ENCODE data around the gene TEX26.

The TEX26 gene

DNA sequence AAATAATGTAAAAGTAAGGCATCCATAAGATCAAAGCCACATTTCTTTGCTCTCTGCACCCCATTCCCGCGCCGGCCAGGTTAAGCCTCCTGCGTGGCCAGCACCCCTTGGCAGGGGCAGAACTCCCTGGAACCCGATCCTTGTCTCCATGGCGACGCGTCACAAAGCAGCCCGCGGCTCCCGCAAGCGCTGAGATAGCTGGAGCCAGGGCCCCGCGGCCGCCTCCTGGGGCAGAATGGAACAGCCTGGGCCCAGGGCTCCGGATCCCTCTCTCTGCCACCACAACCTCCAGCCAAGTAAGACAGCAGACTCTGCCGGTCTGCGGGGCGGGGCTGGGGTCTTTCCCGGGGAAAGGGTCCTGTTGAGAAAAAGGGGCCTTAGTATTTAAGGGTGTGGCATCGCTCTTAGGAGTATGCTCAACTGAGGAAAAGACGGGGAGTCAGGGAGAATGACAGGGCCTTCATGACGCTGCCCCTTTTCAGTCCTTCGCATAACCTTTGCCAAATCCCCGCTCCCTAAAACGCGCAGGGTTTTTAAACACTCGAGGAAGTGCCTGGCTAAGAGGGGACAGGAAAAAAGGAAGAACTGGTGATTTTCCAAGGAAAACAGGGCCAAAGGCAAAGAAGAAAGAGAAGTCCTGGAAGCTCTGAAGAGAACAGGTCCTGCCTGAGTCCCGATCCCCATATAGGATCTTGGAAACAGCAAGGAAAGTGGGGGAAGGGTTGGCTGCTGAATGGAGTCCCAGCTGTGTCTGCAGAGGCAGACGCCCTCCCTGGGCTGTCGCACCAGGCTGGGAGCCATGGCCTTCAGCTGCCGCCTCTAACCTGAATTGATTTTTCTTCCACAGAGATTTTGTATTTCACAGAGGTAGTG lies at the start of gene TEX26:
TEX26 (plus strand) TSS at position 176 of the 873 bp plus-strand sequence; CDS start at position 236, 60 bp downstream.
- DNase-seq, result no peak

DNA sequence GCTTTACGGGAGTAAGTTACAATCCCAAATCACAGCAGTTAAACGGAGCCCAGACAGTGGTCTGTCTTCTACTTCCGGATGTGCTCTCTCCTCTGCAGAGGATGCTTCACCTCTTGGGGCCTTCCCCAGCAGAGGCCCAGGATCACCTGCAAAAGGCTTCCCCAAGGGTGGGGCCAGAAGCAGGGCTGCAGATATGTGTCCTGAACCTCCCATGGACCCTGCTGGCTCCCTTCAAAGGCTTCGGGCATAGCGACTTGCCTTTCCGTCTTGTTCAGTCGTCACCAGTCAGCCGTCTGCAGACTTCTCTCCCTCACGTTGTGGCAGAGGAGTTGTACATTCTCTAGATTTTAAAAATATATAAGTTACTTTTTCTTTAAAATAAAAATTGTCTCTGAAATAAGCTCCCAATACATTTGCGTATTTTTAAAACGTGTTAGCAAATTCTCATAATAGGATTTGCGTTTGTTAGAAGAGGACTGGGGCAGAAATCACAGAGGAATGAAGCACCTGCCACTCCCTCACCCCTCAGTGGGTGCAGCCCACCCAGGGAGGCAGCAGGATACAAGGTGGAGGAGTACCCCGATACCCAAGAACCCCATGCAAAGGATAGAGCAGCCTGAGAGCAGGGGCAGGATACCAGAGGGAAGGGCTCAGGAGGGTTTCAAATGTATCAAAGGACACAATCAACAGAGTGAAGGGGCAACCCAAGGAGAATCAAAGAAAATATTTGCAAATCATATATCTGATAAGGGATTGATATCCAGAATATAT lies 49.3 kb upstream of the TEX26 start:
- no peak for DNase-seq

DNA sequence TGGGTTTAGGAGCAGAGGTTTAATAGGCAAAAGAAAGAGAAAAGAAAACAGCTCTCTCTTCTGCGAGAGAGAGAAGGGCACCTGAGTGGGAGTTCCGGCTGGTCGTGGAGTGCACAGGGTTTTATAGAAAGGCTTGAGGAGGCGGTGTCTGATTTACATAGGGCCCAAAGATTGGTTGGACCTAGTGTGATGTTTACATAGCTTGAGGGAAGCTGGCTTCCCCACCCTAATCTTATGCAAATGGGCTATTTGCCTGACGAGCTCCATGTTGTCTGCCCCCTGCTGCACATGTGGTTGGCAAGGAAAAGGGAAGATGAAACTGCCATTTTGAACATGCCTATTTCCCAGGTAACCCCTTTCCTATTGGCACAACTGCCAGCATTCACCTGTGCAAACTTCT lies 47.9 kb upstream of the TEX26 start:
- no peak for DNase-seq

DNA sequence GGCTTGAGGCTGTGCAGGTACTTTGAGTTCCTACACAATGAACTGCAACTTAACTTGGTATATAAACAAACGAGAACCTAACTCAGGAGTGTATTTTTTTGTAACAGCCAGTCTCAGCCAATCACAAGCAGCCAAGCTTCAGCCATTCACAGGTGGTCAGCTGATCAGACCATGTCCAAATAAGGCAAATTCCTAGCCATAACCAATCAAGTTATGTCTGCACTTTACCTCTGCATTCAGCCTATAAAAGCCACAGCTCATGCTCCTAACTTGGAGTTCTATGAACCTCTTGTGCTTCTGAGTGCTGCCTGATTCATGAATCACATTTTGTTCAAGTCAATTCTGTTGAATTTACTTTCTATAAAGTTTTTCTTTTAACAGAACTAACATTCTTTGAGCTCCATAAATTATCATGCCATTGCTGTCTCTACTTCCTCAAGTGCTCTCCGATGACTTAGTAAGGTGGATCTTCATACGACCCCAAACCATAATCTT lies 43.2 kb upstream of the TEX26 start:
- no peak for DNase-seq

DNA sequence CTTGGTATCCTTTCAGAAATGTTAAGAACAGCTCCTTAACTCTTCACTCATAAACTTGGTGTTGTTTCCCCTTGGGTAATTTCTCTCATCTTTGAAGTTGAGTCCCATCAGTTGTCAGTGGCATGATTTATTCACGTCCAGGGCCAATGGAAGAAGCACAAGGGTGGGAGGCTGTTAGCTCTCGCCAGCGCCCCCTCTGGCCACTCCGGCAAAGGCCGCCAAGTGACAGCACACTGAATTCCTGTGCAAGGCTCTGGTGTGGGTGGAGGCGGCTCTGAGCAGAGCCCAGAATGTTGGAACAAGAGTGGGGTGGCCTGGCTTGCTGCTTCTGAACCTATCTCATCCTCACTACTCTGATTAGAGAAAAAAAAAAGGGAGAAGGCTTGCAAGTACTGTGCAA lies 39.5 kb upstream of the TEX26 start:
- DNase-seq, result no peak

DNA sequence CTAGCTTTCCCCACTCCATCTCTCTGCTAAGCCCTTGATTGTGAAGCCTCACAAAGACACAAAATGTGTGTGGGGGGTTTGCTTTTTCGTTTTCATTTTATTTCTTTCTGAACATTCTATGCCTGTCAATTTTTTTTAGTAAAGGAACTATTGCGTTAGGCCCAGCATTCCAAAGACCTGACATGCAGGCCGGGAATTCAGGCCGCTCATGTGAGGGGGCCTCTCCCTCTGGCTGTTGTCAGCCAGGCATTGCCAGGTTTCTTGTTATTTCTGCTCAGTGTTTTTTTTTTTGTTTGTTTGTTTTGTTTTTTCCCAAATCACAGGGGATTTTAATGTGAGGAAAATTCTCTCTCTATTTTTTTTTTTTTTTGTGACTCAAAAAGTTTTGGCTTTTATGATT lies 36.7 kb upstream of the TEX26 start:
- DNase-seq, result no peak

DNA sequence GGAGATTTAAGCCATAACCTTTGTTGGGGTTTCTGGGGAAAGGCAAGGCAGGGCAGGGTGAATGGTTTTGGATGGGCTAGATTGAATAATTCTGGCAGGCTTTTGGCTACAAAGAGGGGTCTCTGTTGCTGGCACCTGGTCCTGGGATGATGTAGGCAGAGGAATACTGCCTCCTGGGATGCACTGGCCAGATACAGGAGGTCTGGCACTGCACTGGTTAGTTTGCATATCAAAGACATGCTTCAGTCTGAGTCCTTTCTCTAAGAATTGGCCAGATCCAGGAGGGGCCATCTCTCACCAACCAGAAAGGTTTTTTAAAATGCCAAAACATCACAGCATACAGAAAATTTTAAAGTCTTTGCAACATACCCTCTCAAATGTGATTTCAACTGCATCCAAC lies 34.4 kb upstream of the TEX26 start:
- DNase-seq, result no peak

DNA sequence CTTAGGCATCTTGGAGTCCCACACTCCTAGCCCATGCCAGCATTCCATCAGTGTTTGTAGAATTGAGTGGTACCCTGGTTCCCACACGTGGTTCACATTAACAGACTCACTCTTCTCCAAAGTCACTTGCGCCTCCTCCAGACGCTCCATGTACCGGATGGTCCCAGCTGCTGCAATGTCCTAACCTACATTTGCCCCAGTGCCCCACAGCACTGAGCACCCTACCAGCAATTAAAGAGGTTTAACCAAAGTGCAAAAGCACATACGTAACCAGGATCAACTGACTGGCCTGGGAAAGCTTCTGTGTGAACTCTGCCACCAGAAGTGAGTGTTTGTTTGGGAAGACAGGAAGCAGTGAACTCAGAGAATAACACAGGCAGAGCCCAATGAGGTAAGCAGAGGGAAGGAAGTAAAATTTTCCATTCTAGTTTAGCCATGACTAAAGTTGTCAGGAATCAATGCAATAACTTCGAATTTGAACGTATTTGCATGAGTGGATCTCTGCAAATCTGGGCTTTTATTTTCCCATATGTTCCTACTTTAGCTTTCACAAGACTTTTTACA lies 33.7 kb upstream of the TEX26 start:
- DNase-seq, result no peak

DNA sequence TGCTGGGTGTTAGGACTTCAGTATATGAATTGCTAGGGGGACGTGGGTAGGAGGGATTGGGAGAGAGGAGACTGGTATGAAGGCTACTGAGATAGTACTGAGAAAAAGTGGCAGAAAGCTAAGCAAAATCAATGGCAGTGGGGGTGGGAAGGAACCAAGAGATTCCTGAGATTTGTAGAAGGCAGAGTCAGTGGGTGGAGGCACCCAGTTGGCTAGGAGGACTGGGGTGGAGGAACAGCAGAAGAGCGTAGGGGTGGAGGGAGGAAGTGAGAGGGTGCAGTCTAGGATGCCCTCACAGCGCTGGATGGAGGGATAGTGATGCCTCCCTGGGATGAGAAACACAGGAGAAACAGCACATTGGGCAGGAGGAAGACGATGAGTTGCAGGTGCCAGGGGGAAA lies 32.0 kb upstream of the TEX26 start:
- DNase-seq, result no peak

DNA sequence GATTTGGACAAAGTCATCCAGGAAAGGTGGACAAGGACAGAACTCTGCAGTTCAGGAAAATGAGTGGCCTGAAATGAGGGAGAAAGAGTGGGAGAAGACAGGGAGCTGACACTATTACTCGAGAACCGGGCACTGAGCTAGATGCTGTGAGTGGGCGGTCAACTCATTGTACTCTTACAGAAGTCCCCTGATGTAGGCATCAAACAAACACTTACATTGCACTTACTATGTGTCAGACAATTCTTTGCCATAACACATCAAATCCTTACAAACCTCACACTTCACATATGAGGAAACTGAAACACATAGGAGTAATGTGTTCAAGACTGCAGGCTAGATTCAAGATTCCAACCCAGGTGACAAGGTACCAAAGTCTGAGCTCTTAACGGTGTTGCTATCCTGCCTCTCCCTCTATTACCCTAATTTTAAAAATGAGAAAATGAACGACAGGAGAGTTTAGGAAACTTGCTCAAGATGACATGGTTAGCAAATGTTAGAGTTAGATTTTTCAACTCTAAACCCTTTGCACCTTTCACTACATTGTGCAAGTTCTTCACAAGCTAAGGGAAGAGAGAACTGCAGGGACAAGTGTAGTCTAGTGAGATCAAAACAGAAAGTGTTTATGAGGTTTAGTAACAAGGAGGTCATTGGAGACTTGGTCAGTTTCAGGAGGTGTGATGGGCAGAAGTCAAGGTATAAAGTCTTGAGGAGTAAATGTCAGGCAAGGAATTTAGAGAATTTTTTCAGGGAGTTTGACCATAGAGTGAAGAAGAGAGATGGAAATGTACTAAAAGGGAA lies 31.3 kb upstream of the TEX26 start:
- DNase-seq, result no peak

DNA sequence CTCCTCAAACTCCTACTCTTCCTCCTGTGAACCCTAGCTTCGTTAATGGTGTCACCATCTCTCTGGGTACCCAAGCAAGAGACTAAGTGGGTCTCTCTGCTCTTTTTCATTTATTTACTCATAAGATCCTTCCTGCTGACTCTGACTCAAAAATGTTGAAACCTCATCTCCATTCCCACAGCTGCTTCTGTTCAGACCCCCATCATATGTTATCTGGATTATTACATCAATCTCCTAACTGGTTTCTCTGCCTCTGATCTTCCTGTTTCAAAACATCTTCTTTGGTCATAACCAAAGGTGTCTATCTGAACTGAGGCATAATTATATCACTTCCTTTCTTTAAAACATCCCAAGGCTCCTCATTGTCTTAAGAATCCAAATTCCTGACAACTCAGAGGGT lies 28.4 kb upstream of the TEX26 start:
- no peak for DNase-seq

DNA sequence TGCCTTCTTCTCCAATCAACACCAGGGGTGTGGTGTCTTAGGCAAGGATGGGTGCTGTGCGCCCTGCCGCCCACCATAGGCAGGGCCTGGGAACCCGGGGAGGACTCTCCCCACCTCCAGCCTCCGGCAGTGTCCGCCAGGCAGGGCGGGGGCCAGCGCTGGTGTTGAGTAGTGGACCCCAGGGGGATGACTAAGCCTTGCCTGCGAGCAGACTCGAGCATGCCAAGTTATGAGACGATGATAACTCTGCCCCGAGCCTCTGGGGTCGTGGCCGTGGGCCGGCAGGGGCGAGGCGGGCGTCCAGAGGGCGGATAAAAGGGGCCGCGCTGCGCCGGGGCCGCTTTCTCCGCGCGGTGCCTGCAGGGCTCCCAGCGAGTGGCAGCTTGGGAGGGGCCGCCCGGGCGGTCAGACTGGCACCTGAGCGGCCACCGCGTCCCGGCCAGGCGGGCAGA lies 26.5 kb upstream of the TEX26 start, which contains the start of gene MEDAG:
MEDAG (plus strand) TSS at position 340 of the 452 bp plus-strand sequence. CDS start 245 bp downstream, outside the sequence.
- DNase-seq, result no peak

DNA sequence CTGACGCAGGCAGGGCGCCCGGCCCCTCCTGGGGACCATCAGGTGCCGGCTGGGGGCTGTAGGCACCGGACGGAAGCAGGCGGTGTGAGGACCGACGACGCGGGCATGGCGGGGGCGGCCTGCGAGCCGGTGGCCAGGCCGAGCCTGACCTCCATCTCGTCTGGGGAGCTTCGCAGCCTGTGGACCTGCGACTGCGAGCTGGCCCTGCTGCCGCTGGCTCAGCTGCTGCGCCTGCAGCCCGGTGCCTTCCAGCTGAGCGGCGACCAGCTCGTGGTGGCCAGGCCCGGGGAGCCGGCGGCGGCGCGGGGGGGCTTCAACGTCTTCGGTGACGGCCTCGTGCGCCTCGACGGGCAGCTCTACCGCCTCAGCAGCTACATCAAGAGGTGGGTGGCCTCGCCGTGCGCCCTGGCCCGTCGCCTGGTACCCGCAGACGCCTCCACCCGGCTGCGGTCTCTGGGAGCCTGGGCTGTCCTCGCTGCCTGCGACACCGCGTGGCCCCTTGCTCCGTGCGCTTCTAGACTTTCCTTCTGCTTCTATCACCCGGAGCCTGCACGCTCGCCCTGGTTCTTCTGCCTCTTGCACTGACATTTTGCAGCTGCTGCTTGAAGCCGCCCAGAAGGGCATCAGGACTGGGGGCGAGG lies 25.9 kb upstream of the TEX26 start:
- no peak for DNase-seq

DNA sequence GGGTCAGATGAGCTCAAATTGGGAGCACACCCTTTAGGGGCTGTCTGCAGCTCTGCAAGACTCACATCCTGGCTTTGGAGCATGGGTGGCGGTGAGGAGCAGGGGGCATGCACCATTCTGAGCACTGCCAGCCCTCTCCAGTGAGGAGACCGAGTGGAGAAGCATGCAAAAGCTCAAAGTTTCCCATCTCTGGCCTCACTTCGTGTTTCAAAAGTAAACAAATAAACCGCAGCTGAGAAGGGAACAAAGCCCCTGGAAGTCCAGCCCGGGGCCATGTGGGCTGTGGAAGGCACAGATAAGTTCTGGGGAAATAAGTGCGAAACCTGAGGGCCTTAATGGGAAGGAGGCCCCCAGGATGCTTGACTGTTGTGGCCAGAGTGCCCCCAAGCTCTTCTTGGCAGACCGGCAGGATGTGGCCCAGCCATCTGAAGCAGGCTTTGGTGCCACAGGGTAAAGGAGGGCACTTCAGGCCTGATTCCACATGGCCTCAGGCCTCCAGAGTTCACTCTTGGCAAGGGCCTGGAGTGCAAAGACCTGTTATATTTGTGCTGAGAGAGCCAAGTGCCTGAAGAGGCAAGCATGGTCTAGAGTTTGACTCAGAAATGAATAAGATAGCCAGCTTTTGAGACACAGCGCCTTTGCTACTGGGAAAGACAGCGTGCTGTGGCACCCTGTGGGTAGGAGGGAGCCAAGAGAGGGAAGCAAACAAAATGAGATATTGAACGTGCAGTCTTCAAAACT lies 25.2 kb upstream of the TEX26 start:
- no peak for DNase-seq

DNA sequence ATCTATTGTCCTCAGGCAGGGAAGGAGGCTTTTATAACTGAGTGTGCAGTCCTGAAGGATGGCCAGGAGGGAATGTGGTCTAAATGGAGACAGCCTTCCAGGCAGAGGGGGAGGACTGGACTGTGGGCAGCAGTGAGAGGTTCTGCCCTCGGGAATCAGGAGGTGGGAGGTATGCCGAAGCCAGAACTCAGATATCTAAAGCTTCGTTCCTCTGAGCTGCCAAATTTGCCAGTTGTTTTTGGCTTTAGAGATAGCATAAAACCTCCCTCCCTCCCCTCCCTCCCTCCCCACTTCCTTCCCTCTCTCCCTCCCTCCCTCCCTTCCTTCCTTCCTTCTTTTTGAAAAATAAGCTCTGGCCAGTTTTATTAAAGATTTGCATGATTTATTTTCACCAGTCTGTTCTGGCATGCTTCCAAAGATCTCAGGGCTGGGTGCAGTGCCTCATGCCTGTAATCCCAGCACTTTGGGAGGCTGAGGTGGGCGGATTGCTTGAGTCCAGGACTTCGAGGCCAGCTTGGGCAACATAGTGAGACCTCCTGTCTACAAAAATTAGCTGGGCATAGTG lies 24.0 kb upstream of the TEX26 start:
- DNase-seq, result no peak

DNA sequence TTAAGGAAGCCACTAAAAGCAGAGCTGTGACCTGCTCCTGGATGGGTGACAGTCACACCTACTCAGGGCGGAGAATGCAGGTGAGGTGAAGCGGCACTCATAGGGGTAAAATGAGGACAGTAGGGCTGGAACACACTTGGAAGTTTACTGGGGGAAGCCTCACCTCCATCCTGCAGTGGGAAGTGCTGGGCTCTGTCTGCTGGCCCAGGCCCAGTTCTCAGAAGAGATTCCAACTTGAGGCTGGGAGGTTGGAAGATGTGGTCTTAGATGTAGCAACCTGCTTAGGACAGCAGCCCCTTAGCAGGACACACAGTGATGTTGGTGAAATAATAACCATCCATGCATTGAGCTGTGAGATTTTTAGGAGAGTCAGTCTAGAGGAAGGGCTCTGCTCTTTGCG lies 21.8 kb upstream of the TEX26 start:
- DNase-seq, result no peak

DNA sequence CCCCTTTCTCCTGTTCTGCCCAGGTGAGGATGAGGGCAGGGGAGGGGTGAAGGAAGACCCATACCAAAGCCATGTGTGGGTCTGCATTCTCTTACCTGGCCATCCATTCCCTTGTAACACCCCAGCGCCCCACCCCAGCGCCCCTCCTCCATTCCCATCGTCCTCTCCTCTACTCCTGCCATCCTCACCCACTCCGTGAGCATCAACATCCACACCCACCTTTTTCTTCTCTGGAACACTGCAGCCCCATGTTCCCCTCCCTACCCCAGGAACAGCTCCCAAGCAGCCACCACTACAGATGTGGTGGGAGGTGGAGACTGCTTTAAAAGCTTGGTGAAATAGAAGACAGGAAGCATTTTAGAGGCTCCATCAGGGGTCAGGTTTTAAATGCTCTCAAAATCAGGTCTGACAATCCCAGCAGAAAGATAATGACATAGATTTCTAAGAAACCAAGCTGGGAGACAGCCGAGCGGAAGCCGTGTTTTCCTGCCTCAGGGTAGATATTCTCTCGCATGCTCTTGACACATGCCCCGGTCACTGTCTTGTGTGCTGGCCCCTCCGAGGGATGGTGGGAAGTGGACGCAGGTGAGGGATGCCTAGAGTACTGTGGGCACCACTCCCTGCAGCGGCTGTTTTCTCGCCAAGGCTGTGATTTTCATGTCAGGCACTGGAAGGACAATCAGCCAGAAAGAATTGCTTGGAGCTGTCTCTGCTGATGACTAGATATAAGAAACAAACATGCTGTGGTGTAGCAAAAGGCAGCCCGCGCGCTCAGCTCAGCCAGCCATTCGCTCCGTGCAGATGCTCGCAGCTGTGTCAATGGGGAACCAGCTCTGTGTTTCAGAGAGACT lies 16.5 kb upstream of the TEX26 start:
- DNase-seq, result no peak

DNA sequence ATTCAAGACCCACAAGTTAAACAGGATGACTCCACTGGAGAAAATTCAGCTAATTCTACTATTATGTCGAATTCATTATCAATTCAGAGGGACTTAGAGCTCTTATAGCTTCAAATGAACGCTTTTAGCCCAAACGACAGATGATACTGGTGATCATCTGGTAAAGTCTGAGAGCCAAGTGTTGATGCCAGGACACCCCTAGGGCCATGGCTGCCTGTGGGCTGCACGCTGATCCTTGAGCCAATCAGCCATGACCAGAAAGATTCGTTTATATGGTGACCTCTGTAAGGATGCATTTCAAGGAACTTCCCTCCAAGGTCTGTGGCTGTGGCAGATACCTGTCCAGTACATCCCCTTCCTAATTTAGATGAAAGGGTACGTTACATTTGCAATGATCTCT lies 15.5 kb upstream of the TEX26 start:
- no peak for DNase-seq

DNA sequence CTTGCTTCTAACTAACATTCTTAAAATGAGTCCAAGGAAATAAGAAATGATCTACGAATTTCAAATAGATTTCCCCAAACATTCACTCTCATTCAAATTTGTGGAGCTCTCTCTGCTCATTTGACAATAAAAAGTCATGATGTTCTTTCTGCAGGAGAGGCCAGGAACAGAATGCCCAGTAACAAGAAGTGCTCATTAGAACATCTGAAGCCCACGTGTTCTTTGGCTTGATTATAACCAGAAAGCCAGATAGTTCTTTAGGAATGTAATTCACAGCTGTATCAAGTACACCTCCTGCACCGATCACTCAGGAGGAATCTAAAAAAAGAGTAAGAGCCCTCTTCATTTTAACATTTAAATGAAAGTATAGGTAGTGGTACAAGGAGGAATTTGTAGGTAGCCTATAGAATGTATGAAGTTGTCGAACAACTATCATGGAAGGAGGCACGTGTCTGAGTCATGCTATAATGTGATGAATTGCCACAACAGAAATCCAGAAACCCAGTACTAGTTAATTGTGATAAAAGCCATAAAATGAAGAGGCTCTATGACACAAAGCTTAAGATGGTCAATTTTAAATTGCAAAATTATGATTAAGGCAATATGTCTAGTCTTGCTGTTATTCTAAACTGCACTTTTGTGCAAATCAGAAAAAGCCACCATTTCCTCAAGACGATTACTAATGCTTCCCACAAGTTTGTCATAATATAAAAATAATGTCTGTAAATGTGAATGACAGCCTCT lies 13.6 kb upstream of the TEX26 start:
- DNase-seq, result no peak

Data from CD4-positive, alpha-beta T cell treated with Interleukin-4 for 4 hours (primary cell).